Gastrocnemius medialis (tissue), 4 donors: ENCODE results near the gene OSM.

ENCODE experiments used
- POLR2A ChIP-seq, 2 donors: fragments of 450-650 bp; IDR thresholded peaks; one replicate each; pipeline ENCODE4 v1.6.1; 2017; ENCODE audit warnings: antibody characterized with exemption in 2 of 2, mild to moderate bottlenecking in 2 of 2, moderate library complexity in 2 of 2
- TF ChIP-seq, protein P1 (sequence below), 5 experiments: fragments of 450-650 bp in 3 of 5; fragments of 200-600 bp in 2 of 5; sonication (generic) in 2 of 5; IDR thresholded peaks in 4 of 5; conservative IDR thresholded peaks in 1 of 5; 1 replicate in 4 of 5; 2 replicates in 1 of 5; pipeline ENCODE4 v1.5.1; 2016 to 2019; ENCODE audit warnings: antibody characterized with exemption in 5 of 5, mild to moderate bottlenecking in 3 of 5, moderate library complexity in 3 of 5

- TF ChIP-seq, protein P1, sequence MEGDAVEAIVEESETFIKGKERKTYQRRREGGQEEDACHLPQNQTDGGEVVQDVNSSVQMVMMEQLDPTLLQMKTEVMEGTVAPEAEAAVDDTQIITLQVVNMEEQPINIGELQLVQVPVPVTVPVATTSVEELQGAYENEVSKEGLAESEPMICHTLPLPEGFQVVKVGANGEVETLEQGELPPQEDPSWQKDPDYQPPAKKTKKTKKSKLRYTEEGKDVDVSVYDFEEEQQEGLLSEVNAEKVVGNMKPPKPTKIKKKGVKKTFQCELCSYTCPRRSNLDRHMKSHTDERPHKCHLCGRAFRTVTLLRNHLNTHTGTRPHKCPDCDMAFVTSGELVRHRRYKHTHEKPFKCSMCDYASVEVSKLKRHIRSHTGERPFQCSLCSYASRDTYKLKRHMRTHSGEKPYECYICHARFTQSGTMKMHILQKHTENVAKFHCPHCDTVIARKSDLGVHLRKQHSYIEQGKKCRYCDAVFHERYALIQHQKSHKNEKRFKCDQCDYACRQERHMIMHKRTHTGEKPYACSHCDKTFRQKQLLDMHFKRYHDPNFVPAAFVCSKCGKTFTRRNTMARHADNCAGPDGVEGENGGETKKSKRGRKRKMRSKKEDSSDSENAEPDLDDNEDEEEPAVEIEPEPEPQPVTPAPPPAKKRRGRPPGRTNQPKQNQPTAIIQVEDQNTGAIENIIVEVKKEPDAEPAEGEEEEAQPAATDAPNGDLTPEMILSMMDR (IDR thresholded peaks at IDR 0.05 in 4 of 5, conservative IDR thresholded peaks at IDR 0.05 in 1 of 5), result no peak
- no peak for TF ChIP-seq POLR2A (IDR thresholded peaks at IDR 0.05)
These were observed 26.4 kb upstream of the OSM start for GRCh38 chr22:30293026-30293425.
